Stomach (tissue), 19 donors: ENCODE results near the gene DHODH. TPM values are rescaled to one million over a fixed set of nuclear protein-coding genes. Genes with fewer than 3 reads are reported as not detected.

Source experiments
- DNase-seq, 2 donors: peaks; one replicate each; pipeline versions ENCODE4 v3.0.0 to v3.0.0-alpha.2; 2013 to 2019
- H3K27ac ChIP-seq, 5 donors: fragments of 200-600 bp in 4 of 5; sonication (generic) in 4 of 5; one replicate each; pipeline ENCODE4 v1.5.1; 2013 to 2019; ENCODE audit warnings: mild to moderate bottlenecking in 1 of 5, moderate library complexity in 1 of 5
- H3K27me3 ChIP-seq, 3 donors: fragments of 200-600 bp; sonication (generic); one replicate each; pipeline ENCODE4 v1.5.1; 2017 to 2019; ENCODE audit warnings: mixed run types in 1 of 3
- H3K36me3 ChIP-seq, 4 donors: fragments of 200-600 bp; sonication (generic); 1 replicate in 3 of 4; 2 replicates in 1 of 4; pipeline ENCODE4 v1.5.1; 2016 to 2019
- H3K4me1 ChIP-seq, 4 donors: fragments of 200-600 bp; sonication (generic); one replicate each; pipeline ENCODE4 v1.5.1; 2016 to 2019
- H3K4me3 ChIP-seq, 4 donors: fragments of 200-600 bp; sonication (generic) in 3 of 4; one replicate each; pipeline ENCODE4 v1.5.1; 2016 to 2019; ENCODE audit warnings: mild to moderate bottlenecking in 1 of 4
- H3K9me3 ChIP-seq, 4 donors: fragments of 200-600 bp; sonication (generic); one replicate each; pipeline ENCODE4 v1.5.1; 2016 to 2019
- EP300 ChIP-seq: sonication (generic); formaldehyde crosslinking; IDR thresholded peaks from one replicate; pipeline ENCODE4 v1.6.1; 2017; ENCODE audit warnings: antibody characterized with exemption
- POLR2A ChIP-seq, 4 donors: fragments of 450-650 bp; IDR thresholded peaks; one replicate each; pipeline ENCODE4 v1.6.1; 2016; ENCODE audit warnings: antibody characterized with exemption in 4 of 4, control low read depth in 2 of 4, mild to moderate bottlenecking in 1 of 4, moderate library complexity in 1 of 4
- POLR2AphosphoS5 ChIP-seq, 3 donors: sonication (generic); formaldehyde crosslinking; IDR thresholded peaks; one replicate each; pipeline ENCODE4 v1.6.1; 2016; ENCODE audit warnings: antibody characterized with exemption in 3 of 3
- WGBS, 5 donors: extraction: QIAGEN DNeasy Blood & Tissue Kit in 3 of 5; methylation state at CpG; one replicate each; pipeline versions ENCODE4 v1.1.5 to v1.1.7; 2013 to 2018; 5-methylcytosine and 5-hydroxymethylcytosine counted together
- intact Hi-C: fragments of 100-400 bp; cut with DNase I; formaldehyde crosslinking; loops from one replicate; pipeline ENCODE4 v1.15.1; 2023; ENCODE audit warnings: low total_unique reads
- long read RNA-seq, 10 donors: transcript quantifications; one replicate each; lab custom pipeline, GENCODE V29; 2026
- polyA plus RNA-seq, 3 donors: library from polyadenylated mRNA; stranded (reverse); fragments of 200-250 nt; gene quantifications; one replicate each; pipeline ENCODE4 v1.2.3, GENCODE V29; 2013
- total RNA-seq, 5 donors: library from RNA; depleted of rRNA; stranded (reverse); fragments of >200 nt; gene quantifications; one replicate each; pipeline versions ENCODE4 v1.1.0 to v1.2.3, GENCODE V29; 2014 to 2016
- TF ChIP-seq, protein P1 (sequence below), 7 experiments: fragments of 450-650 bp in 4 of 7; fragments of 200-600 bp in 3 of 7; sonication (generic) in 3 of 7; IDR thresholded peaks; one replicate each; pipeline ENCODE4 v1.5.1; 2016 to 2019; ENCODE audit warnings: antibody characterized with exemption in 7 of 7, control low read depth in 2 of 7, mild to moderate bottlenecking in 1 of 7
- donor health status: healthy with polysubstance abuse.
- donor health status: Bipolar disorder and iron deficiency.
- donor health status: healthy.

The DHODH gene
- total RNA-seq (1 to 10 TPM in 4 of 5 donors, not detected in 1; 1.2 to 4.5 (median 3.8) TPM), polyA plus RNA-seq (1 to 10 TPM; 2.7 to 6.0 (median 3.6) TPM)
- long read RNA-seq, donor 1, partial matches to known transcripts: 0 of 1 reads
- long read RNA-seq, donor 1, other reads (novel, unspliced or antisense): 0 of 1 reads
- long read RNA-seq, donor 2, partial matches to known transcripts: 0 of 1 reads
- long read RNA-seq, donor 2, other reads (novel, unspliced or antisense): 0 of 1 reads
- long read RNA-seq, donor 3: 0 reads
- long read RNA-seq, donor 4: 0 reads
- long read RNA-seq, donor 5, partial matches to known transcripts: 0 of 1 reads
- long read RNA-seq, donor 5, other reads (novel, unspliced or antisense): 0 of 1 reads
- long read RNA-seq, donor 6, partial matches to known transcripts: 19 of 23 reads
- long read RNA-seq, donor 6, other reads (novel, unspliced or antisense): 0 of 23 reads
- long read RNA-seq, donor 7, partial matches to known transcripts: 0 of 2 reads
- long read RNA-seq, donor 7, other reads (novel, unspliced or antisense): 0 of 2 reads
- long read RNA-seq, donor 8, partial matches to known transcripts: 0 of 2 reads
- long read RNA-seq, donor 8, other reads (novel, unspliced or antisense): 0 of 2 reads
- long read RNA-seq, donor 9: 0 reads
- long read RNA-seq, donor 10: 0 reads

DNA sequence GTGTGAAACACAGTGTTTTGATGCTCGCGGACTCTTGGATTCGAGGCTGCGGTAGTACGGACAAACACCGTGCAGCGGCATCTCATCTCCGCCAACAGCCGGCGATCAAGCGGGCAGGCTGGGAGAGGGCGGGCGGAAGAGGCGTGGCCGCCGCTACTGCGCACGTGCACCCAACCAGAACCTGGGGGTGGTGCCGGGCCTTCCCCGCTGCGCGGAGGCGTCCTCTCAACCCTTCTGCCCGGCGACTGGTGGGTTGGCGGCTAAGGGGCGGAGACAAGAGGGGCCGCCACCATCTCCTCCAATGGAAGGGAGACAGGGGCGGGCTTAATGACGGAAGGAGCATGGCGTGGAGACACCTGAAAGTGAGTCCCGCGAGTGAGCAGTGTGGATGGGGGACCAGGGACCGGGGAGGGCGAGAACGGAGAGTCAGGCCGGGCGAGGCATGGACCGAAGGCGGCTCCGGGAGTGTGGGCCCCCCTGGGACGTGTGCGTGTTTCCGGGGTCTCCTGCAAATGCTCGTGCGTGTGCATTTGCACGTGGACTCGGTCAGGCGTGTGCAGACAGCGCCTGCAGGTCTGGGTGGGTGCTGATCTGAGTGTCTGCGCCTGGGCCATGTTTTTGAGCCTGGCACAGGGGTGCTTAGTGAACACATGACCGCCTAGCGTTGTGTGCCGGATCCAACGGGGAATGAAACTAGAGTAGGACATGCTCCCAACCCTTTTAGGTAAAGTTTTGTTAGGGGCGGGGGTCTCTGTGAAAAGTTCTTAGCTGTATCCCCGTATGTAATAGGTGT is at the start of gene DHODH:
TSS of gene DHODH (plus strand) at position 321 of the 793 bp plus-strand sequence. CDS start at position 342, 21 bp downstream.
- Histone ChIP-seq H3K4me3 (peak within 1 kb of the TSS; percentile 89 to 99 (median 95)), H3K27ac (peak within 1 kb of the TSS; percentile 32 to 82 (median 74)), H3K27me3 (no peaks in the 10 kb centered on the region), H3K4me1 (peaks cover 4 to 19% (median 14%) of the 10 kb centered on the region in 4 donors), H3K36me3 (peaks cover 0 to 18% (median 14%) of the 10 kb centered on the region in 4 donors), H3K9me3 (no peaks in the 10 kb centered on the region)
- intact Hi-C loops: no loop called here
- DNase-seq: peak; percentile 98 to 99
- 0 to 1% (median 0%) methylated on average over 54 to 57 of the region's 57 CpGs for WGBS, 5 donors
- TF ChIP-seq EP300 (no peak), POLR2AphosphoS5 (IDR thresholded peaks at IDR 0.05) (peak; percentile 65 to 86 (median 66))
- TF ChIP-seq, protein P1, sequence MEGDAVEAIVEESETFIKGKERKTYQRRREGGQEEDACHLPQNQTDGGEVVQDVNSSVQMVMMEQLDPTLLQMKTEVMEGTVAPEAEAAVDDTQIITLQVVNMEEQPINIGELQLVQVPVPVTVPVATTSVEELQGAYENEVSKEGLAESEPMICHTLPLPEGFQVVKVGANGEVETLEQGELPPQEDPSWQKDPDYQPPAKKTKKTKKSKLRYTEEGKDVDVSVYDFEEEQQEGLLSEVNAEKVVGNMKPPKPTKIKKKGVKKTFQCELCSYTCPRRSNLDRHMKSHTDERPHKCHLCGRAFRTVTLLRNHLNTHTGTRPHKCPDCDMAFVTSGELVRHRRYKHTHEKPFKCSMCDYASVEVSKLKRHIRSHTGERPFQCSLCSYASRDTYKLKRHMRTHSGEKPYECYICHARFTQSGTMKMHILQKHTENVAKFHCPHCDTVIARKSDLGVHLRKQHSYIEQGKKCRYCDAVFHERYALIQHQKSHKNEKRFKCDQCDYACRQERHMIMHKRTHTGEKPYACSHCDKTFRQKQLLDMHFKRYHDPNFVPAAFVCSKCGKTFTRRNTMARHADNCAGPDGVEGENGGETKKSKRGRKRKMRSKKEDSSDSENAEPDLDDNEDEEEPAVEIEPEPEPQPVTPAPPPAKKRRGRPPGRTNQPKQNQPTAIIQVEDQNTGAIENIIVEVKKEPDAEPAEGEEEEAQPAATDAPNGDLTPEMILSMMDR (IDR thresholded peaks at IDR 0.05): peak in 3 of 7 experiments; percentile 7 to 13 (median 8)

DNA sequence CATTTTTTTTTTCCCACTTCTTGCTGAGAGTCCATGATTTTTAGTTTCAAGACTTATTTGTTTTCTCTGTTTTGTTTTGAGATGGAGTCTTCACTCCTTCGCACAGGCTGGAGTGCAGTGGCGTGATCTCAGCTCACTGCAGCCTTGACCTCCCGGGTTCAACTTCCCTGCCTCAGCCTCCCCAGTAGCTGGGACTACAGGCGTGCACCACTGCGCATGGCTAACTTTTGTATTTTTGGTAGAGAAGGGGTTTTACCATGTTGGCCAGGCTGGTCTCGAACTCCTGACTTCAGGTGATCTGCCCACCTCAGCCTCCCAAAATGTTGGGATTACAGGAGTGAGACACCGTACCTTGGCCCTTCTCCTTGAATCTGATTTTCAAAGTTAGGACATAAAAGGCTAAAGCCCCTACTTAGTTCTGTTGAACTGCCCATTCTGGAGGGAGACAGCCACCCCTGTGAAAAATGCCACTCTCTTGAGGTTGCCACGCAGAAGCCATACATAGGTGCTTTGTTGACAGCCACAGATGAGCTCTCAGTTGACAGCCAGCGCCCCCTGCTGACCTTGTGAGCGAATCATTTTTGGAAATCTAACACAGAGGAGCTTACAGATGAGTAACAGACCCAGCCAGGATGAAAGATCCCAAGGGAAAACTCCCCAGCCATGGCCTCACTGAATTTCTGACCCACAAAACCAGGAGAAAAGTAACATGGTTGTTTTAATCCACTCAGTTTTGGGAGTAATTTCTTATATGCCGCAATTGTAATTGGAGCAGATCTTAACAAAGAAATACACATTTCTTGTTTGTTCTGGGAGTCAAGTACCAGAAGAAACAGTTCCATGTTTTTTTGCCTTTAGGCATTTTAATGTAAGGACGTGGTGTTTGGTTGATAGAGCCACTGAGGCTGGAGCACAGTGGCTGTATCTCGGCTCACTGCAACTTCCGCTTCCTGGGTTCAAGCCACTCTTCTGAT is 47.2 kb upstream of the DHODH start:
- WGBS, 5 donors: 48 to 61% (median 55%) methylated on average over 10 to 14 of the region's 14 CpGs

DNA sequence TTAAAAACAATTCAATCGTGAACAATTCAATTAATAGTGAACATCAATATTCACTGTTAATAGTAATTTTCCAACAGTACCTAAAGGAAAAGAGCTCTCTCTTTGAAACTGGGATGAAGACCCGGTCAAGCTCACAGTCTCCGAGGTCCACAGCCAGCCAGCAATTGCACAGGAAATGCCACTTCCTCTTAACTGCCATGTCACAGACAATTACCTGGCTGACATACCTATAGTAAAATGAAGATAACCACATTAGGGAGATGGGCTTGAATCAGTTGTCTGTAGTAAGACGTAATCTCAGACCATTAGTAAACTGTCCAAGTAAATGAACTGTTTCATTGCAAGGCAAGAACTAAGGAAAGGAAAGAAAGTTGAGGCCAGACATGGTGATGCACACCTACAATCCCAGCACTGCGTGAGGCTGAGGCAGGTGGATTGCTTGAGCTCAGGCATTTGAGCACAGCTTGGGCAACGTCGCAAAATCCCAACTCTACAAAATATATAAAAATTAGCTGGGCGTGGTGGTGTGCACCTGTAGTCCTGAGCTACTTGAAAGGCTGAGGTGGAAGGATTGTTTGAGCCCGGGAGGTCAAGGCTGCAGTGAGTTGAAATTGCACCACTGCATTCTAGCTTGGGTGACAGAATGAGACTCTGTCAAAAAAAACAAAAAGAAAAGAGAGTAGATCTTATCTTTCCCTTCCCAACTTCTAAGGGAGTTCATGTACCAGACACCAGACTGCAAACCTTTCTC is 45.2 kb upstream of the DHODH start:
- Histone ChIP-seq H3K27ac (no peak overlapping the region), H3K36me3 (no peaks in the 10 kb centered on the region), H3K4me3 (no peak overlapping the region), H3K4me1 (peaks cover 0 to 5% (median 0%) of the 10 kb centered on the region in 4 donors), H3K9me3 (no peaks in the 10 kb centered on the region), H3K27me3 (no peaks in the 10 kb centered on the region)
- no peak for DNase-seq
- WGBS, 5 donors: 65 to 75% (median 73%) methylated on average over 9 of the region's 9 CpGs
- intact Hi-C loops: no loop called here
- TF ChIP-seq, protein P1 (IDR thresholded peaks at IDR 0.05): no peak
- TF ChIP-seq POLR2A (IDR thresholded peaks at IDR 0.05) (no peak), POLR2AphosphoS5 (IDR thresholded peaks at IDR 0.05) (no peak), EP300 (no peak)

More for the DNA sequence above, 47.2 kb upstream of the DHODH start:
- H3K27me3 ChIP-seq: no peaks in the 10 kb centered on the region
- H3K36me3 ChIP-seq: no peaks in the 10 kb centered on the region
- no peaks in the 10 kb centered on the region for H3K9me3 ChIP-seq
- H3K4me1 ChIP-seq: peaks cover 0 to 5% (median 0%) of the 10 kb centered on the region in 4 donors
- H3K4me3 ChIP-seq: no peak overlapping the region
- H3K27ac ChIP-seq: no peak overlapping the region
- TF ChIP-seq, protein P1 (IDR thresholded peaks at IDR 0.05): peak in 5 of 7 experiments; percentile 31 to 75 (median 71)
- TF ChIP-seq EP300 (no peak), POLR2A (IDR thresholded peaks at IDR 0.05) (no peak), POLR2AphosphoS5 (IDR thresholded peaks at IDR 0.05) (peak in 2 of 3 donors; percentile 5 to 66)
- intact Hi-C loops: no loop called here
- peak; percentile 88 to 94 for DNase-seq
